ENCODE measurements around the gene GGTLC2.

Gene GGTLC2

DNA sequence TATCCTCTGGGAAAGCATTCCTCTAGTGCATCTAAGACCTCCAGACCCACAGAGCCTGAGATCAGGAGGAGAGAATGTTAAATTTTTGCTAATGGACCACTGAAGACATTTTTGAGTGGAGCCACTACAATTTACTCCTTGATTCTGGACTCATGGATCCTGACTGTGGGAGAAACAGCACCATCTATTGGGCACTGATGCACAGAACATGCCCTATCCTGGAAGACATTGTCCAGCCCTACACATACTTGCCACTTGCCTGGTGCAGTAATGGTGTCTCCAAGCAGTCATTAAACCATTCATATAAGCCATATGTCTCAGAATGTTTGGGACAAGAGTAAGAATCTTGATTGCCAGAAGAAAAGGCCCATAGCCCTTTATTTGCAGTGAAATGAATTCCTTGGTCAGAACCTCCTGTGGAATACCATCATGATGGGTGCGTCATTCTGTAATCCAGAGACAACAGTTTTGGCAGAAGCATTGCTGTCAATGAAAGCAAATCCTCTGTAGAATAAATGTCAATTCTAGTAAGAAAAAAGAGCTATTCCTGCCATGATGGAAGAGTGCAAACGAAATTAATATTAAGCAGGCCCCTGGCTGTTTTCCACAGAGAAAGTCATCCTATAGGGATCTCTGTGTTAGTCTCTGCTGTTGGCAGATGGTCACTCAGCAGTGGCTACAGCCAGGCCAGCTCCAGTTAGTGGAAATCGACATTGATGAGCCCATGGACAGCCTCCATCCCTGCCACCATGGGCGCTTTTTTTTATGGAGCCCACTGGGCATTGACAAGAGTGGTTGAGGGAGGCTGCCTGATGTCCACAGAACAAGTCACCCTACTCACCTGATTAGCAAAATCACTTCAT, 43.5 kb downstream of the GGTLC2 start:
- no peaks in the 10 kb centered on the region for H3K27me3 ChIP-seq
- intact Hi-C loops (cut with DNase I; ENCODE audit: low total_unique reads), result no loop called here
- no peak for DNase-seq

DNA sequence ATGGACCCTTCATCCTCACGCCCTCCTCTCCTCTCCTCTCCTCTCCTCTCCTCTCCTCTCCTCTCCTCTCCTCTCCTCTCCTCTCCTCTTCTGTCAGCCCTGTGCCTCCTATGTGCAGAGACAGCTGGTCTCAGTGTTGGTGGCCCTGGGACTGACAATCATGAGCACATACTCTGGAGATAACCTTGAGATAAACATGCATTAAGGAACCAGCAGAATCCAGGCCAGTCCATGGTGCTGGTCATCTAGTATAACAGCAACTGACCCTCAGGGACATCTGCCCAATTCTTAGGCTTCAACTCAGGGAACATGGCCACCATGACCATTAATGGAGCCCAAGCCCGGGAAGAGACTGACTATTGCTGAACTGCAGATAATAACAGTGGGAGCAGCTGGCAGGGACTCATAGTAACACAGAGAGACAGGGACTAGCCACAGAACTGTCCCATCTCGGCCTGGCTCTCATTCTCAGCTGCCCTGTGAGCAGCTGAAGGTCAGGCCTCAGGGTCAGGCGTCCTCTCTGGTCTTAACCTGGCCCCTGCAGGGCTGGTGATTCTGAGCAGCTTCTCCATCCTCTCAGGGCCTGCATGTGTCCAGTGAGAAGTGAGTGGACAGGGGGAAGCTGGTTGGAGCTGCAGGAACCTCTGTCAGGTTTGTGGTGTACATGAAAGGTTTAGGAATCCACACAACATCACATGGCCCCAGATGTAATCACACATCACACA, 45.4 kb downstream of the GGTLC2 start:
- TF ChIP-seq, protein P1, sequence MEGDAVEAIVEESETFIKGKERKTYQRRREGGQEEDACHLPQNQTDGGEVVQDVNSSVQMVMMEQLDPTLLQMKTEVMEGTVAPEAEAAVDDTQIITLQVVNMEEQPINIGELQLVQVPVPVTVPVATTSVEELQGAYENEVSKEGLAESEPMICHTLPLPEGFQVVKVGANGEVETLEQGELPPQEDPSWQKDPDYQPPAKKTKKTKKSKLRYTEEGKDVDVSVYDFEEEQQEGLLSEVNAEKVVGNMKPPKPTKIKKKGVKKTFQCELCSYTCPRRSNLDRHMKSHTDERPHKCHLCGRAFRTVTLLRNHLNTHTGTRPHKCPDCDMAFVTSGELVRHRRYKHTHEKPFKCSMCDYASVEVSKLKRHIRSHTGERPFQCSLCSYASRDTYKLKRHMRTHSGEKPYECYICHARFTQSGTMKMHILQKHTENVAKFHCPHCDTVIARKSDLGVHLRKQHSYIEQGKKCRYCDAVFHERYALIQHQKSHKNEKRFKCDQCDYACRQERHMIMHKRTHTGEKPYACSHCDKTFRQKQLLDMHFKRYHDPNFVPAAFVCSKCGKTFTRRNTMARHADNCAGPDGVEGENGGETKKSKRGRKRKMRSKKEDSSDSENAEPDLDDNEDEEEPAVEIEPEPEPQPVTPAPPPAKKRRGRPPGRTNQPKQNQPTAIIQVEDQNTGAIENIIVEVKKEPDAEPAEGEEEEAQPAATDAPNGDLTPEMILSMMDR (IDR thresholded peaks at IDR 0.05), result no peak

More for the DNA sequence above, 43.5 kb downstream of the GGTLC2 start:
- Histone ChIP-seq H3K4me1 (no peaks in the 10 kb centered on the region), H3K4me3 (no peak overlapping the region), H3K9me3 (no peaks in the 10 kb centered on the region), H3K27ac (no peak overlapping the region), H3K36me3 (no peaks in the 10 kb centered on the region)
- TF ChIP-seq, protein P1 (IDR thresholded peaks at IDR 0.05), result peak; percentile 39 to 60

GRCh38 chr22:22691055-22691454, 46.6 kb downstream of the GGTLC2 start:
- TF ChIP-seq, protein P1 (IDR thresholded peaks at IDR 0.05), result no peak
- H3K9me3 ChIP-seq, result no peaks in the 10 kb centered on the region
- no peaks in the 10 kb centered on the region for H3K4me1 ChIP-seq
- H3K27me3 ChIP-seq, result no peaks in the 10 kb centered on the region
- H3K4me3 ChIP-seq, result no peak overlapping the region
- no peak overlapping the region for H3K27ac ChIP-seq
- no peak for DNase-seq
- intact Hi-C loops (cut with DNase I; ENCODE audit: low total_unique reads), result no loop called here
- H3K36me3 ChIP-seq, result no peaks in the 10 kb centered on the region

More for the DNA sequence above, 45.4 kb downstream of the GGTLC2 start:
- Histone ChIP-seq H3K27ac (no peak overlapping the region), H3K27me3 (no peaks in the 10 kb centered on the region), H3K9me3 (no peaks in the 10 kb centered on the region), H3K4me1 (no peaks in the 10 kb centered on the region), H3K36me3 (no peaks in the 10 kb centered on the region), H3K4me3 (no peak overlapping the region)
- intact Hi-C loops (cut with DNase I; ENCODE audit: low total_unique reads), result no loop called here
- no peak for DNase-seq

- peak in 1 of 2 donors; percentile 21 for DNase-seq
- Histone ChIP-seq H3K4me1 (no peaks in the 10 kb centered on the region), H3K36me3 (no peaks in the 10 kb centered on the region), H3K27ac (no peak overlapping the region), H3K27me3 (no peaks in the 10 kb centered on the region), H3K9me3 (no peaks in the 10 kb centered on the region), H3K4me3 (no peak overlapping the region)
- TF ChIP-seq, protein P1 (IDR thresholded peaks at IDR 0.05), result no peak
- intact Hi-C loops (cut with DNase I; ENCODE audit: low total_unique reads), result no loop called here
Measured at GRCh38 chr22:22691716-22692701, 47.6 kb downstream of the GGTLC2 start.

Measured in tibial artery (tissue), 4 donors.